ENCODE results near the gene SCUBE1. TPM values are rescaled to one million over a fixed set of nuclear protein-coding genes. Genes with fewer than 3 reads are reported as not detected.

SCUBE1 gene
- total RNA-seq, 1 donor from 2014 or later: 42.8 TPM

DNA sequence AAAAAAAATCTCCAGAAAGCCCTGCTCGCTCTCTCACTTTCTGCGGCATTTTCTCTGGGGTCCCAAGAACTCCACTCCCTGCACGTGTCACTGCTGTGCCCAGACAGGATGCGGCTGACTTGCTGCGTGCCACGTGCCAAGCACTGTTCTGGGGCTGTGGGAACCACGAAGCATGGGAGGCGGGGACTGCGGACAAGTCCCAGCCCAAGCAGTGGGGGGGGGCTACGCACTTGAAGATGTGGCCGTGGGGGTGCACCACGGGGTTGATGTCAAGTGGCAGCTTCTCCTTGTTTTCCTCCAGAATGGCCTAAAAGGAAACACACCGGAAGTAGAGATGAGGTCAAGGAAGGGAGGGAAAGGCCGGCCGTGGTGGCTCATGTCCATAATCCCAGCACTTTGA is 167.1 kb downstream of the SCUBE1 start:
- DNase-seq (ENCODE audit: extremely low spot score, unreplicated experiment): no peak
- H3K27ac Mint-ChIP-seq: no peak overlapping the region
- no peaks in the 10 kb centered on the region for H3K9me3 Mint-ChIP-seq
- TF ChIP-seq, protein P1, sequence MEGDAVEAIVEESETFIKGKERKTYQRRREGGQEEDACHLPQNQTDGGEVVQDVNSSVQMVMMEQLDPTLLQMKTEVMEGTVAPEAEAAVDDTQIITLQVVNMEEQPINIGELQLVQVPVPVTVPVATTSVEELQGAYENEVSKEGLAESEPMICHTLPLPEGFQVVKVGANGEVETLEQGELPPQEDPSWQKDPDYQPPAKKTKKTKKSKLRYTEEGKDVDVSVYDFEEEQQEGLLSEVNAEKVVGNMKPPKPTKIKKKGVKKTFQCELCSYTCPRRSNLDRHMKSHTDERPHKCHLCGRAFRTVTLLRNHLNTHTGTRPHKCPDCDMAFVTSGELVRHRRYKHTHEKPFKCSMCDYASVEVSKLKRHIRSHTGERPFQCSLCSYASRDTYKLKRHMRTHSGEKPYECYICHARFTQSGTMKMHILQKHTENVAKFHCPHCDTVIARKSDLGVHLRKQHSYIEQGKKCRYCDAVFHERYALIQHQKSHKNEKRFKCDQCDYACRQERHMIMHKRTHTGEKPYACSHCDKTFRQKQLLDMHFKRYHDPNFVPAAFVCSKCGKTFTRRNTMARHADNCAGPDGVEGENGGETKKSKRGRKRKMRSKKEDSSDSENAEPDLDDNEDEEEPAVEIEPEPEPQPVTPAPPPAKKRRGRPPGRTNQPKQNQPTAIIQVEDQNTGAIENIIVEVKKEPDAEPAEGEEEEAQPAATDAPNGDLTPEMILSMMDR (conservative IDR thresholded peaks at IDR 0.05): no peak
- H3K27me3 Mint-ChIP-seq: no peaks in the 10 kb centered on the region
- no peaks in the 10 kb centered on the region for H3K4me1 Mint-ChIP-seq (ENCODE audit: unreplicated experiment)
- H3K36me3 Mint-ChIP-seq: peaks cover 4% of the 10 kb centered on the region
- no peak overlapping the region for H3K4me3 Mint-ChIP-seq

DNA sequence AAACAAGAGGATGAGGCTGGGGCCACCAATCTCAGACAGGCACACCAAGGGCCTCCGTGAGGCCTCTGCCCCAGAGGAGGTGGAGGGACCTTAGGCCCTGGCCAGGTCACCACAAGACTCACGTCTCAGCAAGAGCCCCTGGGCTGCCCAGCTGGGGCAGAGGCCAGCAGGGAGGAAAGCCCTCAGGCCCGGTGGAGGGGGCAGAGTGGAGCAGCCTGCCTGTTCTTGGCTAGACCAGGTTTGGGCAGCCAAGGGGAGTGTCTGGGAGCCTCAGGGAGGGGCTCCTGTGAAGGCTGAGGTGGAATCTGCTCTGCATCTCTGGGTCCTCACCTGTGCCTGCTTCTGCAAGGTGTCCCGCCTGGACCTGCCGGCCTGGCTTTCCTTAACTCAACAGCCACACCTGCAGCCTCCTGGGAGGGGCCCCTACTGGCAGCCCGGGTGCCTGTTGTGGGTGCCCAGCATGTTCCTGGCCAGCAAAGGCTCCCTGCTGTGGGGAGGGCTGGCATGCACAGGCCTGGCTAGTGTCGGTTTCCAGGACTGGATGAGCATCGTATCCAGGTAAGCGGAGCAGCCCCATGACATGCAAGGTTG is 168.1 kb downstream of the SCUBE1 start:
- TF ChIP-seq, protein P1 (conservative IDR thresholded peaks at IDR 0.05): no peak
- Mint-ChIP-seq H3K4me3 (no peak overlapping the region), H3K27me3 (no peaks in the 10 kb centered on the region), H3K9me3 (no peaks in the 10 kb centered on the region), H3K4me1 (ENCODE audit: unreplicated experiment) (no peaks in the 10 kb centered on the region), H3K36me3 (peaks cover 4% of the 10 kb centered on the region), H3K27ac (no peak overlapping the region)
- no peak for DNase-seq (ENCODE audit: extremely low spot score, unreplicated experiment)

DNA sequence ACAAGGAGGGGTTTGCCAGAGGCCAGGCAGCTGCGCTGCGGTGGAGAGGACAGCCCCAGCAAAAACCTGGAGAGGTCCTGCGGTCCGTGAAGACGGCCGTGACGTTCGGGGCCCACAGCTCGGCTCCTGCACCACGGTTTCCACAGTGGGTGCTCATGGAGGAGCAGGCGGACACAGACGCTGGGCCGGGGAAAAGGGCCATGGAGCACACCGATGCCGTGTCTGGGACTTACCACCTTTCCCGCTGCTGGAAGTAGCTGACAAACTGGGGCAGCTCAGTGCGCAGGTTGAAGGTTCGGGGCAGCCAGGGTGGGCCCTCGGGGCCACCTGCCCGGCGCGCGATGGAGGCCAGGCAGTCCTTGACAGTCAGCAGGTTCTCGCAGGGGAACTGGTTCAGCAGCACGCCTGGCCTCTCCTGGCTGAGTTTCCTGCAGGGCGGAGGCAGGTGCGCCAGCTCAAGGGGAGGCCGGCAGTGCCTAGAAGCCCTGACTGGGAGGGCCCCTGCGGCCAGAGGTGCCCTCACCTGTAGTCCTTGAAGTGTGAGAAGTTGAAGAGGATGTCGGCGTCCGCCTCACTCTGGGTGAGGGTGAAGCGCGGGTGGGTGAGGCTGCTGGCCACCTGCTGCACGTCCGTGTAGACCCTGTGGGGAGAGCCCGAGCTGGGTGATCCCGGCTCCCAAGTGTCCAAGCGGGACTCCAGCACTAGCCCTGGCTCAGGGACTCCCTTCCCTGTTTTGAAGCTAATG is 169.0 kb downstream of the SCUBE1 start:
- Mint-ChIP-seq H3K9me3 (no peaks in the 10 kb centered on the region), H3K36me3 (peaks cover 4% of the 10 kb centered on the region), H3K4me3 (no peak overlapping the region), H3K27ac (no peak overlapping the region), H3K4me1 (ENCODE audit: unreplicated experiment) (no peaks in the 10 kb centered on the region), H3K27me3 (no peaks in the 10 kb centered on the region)
- DNase-seq (ENCODE audit: extremely low spot score, unreplicated experiment): no peak
- TF ChIP-seq, protein P1 (conservative IDR thresholded peaks at IDR 0.05): no peak

DNA sequence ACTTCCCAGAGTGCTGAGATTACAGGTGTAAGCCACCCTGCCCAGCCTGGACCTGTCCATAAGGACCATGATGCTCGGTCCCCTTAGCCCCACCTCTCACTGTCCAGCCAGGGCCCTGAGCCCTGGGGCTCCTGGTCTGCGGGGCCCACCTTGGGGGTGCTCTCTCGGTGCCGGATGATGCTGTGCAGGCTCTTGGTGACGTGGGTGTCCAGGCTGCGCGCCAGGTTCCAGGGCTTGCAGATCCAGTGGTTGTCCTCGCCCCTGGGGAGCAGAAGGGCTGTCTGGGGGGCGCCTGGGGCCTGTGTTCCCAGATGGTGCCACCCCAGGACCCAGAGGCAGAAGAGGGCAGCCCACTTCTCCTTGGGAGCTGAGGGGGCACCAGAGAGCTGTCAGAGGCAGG is 169.6 kb downstream of the SCUBE1 start:
- H3K36me3 Mint-ChIP-seq: peaks cover under 1% of the 10 kb centered on the region
- H3K4me1 Mint-ChIP-seq (ENCODE audit: unreplicated experiment): no peaks in the 10 kb centered on the region
- DNase-seq (ENCODE audit: extremely low spot score, unreplicated experiment): no peak
- TF ChIP-seq, protein P1 (conservative IDR thresholded peaks at IDR 0.05): no peak
- H3K4me3 Mint-ChIP-seq: no peak overlapping the region
- no peaks in the 10 kb centered on the region for H3K9me3 Mint-ChIP-seq
- no peaks in the 10 kb centered on the region for H3K27me3 Mint-ChIP-seq
- no peak overlapping the region for H3K27ac Mint-ChIP-seq

DNA sequence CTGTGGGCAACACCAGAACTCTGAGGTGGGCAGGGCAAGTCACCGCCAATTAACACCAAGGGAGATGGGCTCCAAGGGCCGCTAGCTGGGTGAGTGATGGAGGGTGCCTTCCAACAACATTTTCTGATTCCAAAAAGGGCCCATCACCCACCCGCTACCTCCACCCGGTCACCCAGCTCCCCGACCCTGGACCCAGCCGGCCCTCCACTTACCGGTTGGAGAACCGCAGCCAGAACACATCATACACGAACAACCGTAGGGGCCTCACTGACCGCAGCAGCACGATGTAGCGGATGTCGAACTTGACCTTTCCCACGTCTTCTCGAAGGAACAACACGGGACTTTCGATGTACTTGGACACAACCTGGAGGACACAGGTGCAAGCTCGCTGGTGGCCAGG is 171.0 kb downstream of the SCUBE1 start:
- no peaks in the 10 kb centered on the region for H3K36me3 Mint-ChIP-seq
- DNase-seq (ENCODE audit: extremely low spot score, unreplicated experiment): no peak
- no peak overlapping the region for H3K4me3 Mint-ChIP-seq
- TF ChIP-seq, protein P1 (conservative IDR thresholded peaks at IDR 0.05): no peak
- no peaks in the 10 kb centered on the region for H3K4me1 Mint-ChIP-seq (ENCODE audit: unreplicated experiment)
- no peaks in the 10 kb centered on the region for H3K27me3 Mint-ChIP-seq
- no peaks in the 10 kb centered on the region for H3K9me3 Mint-ChIP-seq
- no peak overlapping the region for H3K27ac Mint-ChIP-seq
